HFF-Myc (cell line): Measurements from ENCODE around the gene CDCA5.

ENCODE experiments used
- DNase-seq: peaks from one replicate; pipeline ENCODE4 v3.0.0-alpha.2; 2011; ENCODE audit warnings: low read depth; ENCODE audit errors: extremely low read depth
- H3K4me3 ChIP-seq: replicated peaks from 2 replicates; pipeline ENCODE4 v1.5.1; 2011; ENCODE audit warnings: low read depth, mild to moderate bottlenecking, control low read depth, low read length
- TF ChIP-seq, protein P1 (sequence below): IDR thresholded peaks from 2 replicates; pipeline ENCODE4 v1.5.1; 2012; ENCODE audit warnings: mild to moderate bottlenecking, low read depth, low read length, control low read depth; ENCODE audit errors: missing control alignments

The CDCA5 gene

DNA sequence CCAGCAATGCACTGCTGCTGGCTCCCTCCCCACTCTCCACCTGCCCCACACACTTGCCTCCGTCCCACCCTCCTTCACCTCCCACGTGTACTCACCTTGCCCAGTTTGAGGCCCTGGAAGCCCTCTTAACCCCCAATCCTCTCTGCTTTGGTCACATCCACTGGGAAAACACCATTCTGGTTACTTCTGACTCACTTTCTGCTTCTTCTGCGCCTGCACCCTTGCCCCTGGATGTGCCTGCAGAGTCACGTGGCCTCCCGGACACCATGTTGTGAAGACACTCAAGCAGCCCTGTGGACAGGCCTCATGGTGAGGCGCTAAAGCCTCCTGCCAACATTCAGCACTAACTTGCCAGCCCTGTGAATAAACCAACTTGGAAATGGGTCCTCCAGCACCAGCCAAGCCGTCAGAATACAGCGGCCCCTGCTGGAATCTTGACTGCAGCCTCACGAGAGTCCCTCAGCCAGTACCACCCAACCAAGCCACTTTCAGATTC, 22.9 kb downstream of the CDCA5 start:
- TF ChIP-seq, protein P1, sequence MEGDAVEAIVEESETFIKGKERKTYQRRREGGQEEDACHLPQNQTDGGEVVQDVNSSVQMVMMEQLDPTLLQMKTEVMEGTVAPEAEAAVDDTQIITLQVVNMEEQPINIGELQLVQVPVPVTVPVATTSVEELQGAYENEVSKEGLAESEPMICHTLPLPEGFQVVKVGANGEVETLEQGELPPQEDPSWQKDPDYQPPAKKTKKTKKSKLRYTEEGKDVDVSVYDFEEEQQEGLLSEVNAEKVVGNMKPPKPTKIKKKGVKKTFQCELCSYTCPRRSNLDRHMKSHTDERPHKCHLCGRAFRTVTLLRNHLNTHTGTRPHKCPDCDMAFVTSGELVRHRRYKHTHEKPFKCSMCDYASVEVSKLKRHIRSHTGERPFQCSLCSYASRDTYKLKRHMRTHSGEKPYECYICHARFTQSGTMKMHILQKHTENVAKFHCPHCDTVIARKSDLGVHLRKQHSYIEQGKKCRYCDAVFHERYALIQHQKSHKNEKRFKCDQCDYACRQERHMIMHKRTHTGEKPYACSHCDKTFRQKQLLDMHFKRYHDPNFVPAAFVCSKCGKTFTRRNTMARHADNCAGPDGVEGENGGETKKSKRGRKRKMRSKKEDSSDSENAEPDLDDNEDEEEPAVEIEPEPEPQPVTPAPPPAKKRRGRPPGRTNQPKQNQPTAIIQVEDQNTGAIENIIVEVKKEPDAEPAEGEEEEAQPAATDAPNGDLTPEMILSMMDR: peak; percentile 49
- no peak for DNase-seq
- H3K4me3 ChIP-seq: no peak overlapping the region

DNA sequence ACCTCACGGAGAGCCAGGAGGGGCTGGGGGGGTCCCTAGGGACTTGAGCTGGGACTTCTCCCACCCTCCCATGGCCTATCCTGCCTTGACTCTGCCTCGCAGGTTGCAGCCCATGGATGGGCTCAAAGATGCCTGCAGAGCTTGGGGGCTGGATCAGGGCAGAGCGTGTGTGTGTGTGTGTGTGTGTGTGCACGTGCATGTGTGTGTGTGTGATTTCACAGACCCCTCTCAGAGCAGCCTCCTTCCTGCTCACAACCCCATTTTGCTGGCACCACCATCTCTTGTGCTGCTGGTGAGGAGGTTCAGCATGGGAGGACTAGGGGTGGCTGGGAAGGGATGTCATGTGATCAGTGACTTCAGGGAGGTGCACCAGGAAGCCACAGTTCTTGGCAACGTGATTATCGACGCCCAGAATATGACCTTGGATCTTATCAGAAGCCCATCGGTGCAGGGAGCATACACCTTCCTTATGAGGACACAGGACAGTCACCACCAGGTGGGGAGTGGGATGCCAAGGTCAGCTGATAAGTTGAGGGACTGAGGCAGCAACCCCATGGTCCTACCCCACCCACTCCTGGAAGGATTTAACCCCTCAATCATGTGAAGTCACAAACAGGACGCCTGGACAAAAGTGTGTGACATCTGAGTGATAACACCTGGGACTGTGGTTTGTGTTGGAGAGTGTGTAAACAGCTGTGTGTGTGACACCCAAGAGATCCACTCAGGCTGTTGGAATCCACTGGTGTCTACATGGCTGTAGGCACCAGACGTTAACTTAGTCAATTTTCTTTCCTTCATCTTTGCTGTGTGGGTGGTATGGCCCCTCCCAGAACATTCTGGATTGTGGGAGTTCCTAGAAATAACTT, 23.6 kb downstream of the CDCA5 start:
- no peak for DNase-seq
- TF ChIP-seq, protein P1: no peak
- H3K4me3 ChIP-seq: no peak overlapping the region

DNA sequence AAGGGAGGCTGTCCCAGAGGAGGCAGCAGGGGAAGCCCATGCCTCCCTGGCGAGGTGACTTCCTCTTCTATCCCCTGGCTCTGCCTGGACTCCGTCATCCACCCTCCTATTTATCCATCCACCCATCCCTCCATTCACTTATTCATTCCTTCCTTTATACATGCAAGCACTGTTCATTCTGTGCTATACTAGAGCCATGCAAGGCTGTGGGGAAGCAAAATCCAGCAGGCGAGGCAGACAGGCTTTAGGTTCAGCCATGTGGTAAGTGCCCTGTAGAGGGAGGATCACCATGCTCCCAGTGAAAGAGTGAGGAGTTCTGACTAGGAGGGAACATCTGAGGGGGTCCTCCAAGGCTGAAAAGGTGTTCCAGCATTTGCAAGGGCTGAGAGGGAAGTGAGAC, 24.3 kb downstream of the CDCA5 start:
- TF ChIP-seq, protein P1: no peak
- no peak for DNase-seq

DNA sequence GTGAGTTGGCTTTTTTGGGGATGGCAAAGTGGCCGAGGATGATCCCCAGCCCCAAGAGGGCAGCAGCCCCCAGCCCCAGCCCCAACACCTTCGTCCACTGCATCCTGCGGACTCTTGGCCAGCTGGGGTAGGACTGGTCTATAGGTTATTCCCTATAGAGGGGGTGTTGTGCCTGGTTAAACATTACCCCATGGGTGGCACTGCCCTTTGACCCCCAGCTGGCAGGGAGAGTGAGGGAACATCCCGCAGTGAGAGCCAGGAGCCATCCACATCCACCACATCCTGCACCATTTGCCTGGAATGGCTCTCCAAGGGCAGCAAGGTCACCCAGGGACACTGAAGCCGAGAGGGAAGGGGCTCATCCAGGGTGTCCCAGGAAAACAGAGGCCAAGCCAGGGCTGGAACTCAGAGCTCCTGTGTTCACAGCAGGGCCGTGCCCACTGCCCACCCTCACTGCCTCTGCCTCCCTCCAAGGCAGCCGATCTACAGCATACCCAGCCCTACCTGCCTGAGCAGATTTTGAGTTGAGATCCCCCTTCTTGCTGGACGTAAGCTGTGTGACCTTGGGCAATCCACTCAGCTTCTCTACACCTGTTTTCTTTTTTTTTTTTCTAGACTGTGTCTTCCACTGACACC, 25.3 kb downstream of the CDCA5 start, which contains the start of gene NAALADL1:
Gene NAALADL1 (minus strand): TSS at position 135 of the 636 bp plus-strand sequence. CDS start 32 bp downstream, at position 103.
- no peak within 1 kb of the TSS for H3K4me3 ChIP-seq
- TF ChIP-seq, protein P1: no peak
- DNase-seq: no peak

More for the DNA sequence above, 24.3 kb downstream of the CDCA5 start:
- no peak overlapping the region for H3K4me3 ChIP-seq

DNA sequence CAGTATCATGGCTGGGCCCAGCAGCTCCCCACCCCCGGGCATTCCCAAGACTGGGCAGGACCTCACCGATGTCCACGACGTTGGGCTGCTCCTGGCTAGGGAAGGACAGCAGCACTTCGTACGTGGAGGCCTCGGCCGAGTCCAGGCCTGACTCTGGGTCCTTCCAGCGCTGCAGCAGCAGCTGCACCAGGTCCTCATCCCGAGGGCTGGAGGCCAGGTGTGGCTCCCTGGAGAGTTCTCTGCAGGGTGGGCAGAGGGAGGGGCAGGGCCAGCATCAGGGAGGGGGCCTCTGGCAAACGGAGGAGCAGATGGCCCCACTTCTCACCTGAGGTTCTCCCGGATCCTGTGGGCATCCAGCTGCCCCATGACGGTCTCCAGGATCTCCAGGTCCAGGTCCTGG, 25.8 kb downstream of the CDCA5 start:
- H3K4me3 ChIP-seq: no peak overlapping the region
- TF ChIP-seq, protein P1: no peak
- no peak for DNase-seq

DNA sequence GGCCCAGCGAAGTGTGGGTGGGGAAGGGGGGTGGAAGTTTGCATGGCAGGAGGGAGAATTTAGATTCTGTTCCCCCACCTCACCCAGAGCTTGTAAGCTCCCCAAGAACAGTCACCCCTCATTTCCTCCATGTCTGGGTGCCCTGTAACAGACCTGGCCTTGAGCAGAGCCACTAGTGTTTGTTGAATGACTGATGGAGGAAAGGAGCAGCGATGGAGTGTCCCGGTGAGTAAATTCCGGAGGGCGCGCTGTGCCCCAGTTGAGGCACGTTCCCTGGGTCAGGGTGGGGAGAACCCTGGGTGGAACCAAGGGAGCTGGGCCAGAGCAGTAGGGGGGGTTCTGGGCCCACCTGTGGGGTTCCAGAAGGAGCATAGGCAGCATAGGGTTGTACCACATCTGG, 26.3 kb downstream of the CDCA5 start:
- no peak for DNase-seq
- TF ChIP-seq, protein P1: no peak
- no peak overlapping the region for H3K4me3 ChIP-seq
